ENCODE results near the gene SMIM45.

Gene SMIM45

DNA sequence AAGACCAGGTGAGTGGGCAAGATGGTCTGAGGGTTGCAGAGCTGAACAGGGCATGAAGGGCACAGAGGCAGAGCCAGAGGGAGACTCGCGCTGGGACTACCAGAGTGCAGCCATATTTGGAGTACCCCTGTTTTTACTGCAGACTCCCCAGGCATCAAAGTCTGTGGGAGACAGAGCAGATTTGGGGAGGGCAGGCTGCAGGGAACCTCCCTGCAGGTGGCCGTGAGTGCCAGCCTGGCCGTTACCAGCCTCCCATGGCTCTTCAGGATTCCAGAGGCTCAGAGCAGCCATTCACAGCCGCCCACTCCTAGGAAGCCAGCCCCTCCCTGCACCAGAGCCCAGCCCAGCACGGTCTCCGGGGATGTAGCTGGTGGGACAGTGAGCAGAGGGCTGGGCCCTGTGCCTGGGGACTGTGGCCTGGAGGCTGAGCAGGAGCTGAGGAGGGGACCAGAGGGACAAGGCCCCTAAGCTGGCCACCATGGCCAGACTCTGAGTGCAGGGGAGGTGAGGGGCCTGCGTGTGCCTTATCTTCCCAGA is 17.2 kb downstream of the SMIM45 start, which contains the start of gene SEPTIN3:
Gene SEPTIN3 (plus strand): TSS at position 334 of the 537 bp plus-strand sequence. CDS start 2,050 bp downstream, outside the sequence.
- DNase-seq (ENCODE audit: low read depth in 2 of 2) = no peak

DNA sequence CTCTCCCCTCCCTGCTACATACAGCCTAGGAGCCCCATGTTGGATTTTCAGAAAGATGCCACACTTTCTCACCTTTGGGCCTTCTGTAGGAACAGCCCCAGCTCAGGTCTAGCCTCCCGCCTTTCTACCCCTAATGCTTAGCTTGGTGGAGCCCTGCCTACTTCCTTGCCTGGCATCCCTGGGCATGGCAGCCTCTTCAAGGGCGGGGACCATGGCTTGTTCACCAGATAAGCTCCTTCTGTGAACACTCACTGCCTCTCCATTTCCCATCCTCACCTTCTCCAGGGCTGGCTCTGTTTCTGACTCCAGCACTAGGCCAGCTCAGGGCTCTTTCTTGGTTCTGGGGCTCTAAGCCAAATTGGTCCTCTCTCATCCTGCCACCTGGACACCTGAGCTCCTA is 18.7 kb downstream of the SMIM45 start:
- DNase-seq (ENCODE audit: low read depth in 2 of 2) = no peak

- no peak for DNase-seq (ENCODE audit: low read depth in 2 of 2)
Measured at GRCh38 chr22:41971431-41971830, 19.5 kb downstream of the SMIM45 start.

- no peak for DNase-seq (ENCODE audit: low read depth in 2 of 2)
Measured at GRCh38 chr22:41974691-41975290, 22.8 kb downstream of the SMIM45 start.

- DNase-seq (ENCODE audit: low read depth in 2 of 2) = no peak
Measured at GRCh38 chr22:41975299-41976069, 23.5 kb downstream of the SMIM45 start.

- DNase-seq (ENCODE audit: low read depth in 2 of 2) = peak; percentile 24 to 38
Measured at GRCh38 chr22:41976070-41976901, 24.3 kb downstream of the SMIM45 start.

- DNase-seq (ENCODE audit: low read depth in 2 of 2) = no peak
Measured at GRCh38 chr22:41976961-41977566, 25.1 kb downstream of the SMIM45 start.

- DNase-seq (ENCODE audit: low read depth in 2 of 2) = no peak
Measured at GRCh38 chr22:41978732-41979131, 26.8 kb downstream of the SMIM45 start.

DNA sequence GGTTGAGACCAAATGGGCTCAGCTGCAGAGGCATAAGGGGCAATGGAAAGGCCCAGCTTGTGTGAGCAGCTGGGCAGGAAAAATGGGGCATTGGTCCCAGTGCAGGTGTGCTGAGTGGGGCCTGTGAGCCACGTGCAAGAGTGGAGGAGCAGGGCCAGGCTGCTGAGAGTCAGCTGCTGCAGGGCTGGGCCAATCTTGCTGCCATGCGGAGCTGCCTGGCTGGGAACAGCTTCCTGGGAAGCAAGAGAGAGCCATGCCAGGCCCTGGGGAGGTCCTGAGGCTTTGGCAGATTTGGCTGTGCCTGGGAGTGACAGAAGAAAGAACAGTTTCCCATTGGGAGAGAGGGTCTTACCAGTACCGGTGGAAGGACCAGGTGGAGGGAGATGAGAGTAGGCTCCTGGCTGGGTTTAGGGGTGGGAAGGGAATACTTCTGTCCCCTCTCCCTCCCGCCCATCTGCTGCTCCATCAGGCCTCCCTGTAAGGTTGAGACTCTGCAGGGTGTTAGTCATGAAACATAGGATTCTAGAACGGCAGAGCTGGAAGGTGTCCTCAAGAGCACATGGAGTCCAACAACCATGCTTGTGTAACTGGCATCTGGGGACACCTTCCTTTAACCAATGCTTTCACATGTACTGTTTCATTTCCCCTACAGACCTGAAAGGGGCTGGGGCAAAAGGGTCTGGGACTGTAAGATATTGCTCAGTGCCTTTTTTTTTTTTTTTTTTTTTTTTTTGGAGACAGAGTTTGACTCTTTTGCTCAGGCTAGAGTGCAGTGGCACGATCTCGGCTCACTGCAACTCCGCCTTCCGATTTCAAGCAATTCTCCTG is 27.7 kb downstream of the SMIM45 start:
- no peak for DNase-seq (ENCODE audit: low read depth in 2 of 2)

- DNase-seq (ENCODE audit: low read depth in 2 of 2) = no peak
Measured at GRCh38 chr22:41982865-41983264, 30.9 kb downstream of the SMIM45 start.

- DNase-seq (ENCODE audit: low read depth in 2 of 2) = no peak
Measured at GRCh38 chr22:41983513-41984405, 31.8 kb downstream of the SMIM45 start.

- no peak for DNase-seq (ENCODE audit: low read depth in 2 of 2)
Measured at GRCh38 chr22:41987276-41987675, 35.3 kb downstream of the SMIM45 start.

- DNase-seq (ENCODE audit: low read depth in 2 of 2) = no peak
Measured at GRCh38 chr22:41989246-41989645, 37.3 kb downstream of the SMIM45 start.

DNA sequence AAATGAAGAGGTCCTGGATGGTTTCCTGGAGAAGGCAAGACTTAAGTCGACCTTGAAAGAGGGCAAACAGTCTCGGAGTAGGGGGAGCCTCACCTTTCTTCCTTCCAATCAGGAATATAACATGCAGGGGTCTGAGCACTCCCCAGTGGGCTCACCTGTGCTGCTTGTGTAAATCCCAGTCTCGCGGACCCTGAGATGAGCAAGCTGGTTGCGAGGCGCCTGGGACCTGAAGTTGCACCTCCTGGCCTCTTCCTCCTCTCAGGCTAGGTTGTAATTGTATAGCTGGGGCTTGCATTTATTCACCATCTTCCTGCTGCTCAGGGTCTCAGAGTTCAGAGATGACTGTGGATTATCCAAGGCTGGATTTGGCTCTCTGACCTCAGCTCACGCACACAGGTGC is 39.2 kb downstream of the SMIM45 start:
- DNase-seq (ENCODE audit: low read depth in 2 of 2) = no peak

DNA sequence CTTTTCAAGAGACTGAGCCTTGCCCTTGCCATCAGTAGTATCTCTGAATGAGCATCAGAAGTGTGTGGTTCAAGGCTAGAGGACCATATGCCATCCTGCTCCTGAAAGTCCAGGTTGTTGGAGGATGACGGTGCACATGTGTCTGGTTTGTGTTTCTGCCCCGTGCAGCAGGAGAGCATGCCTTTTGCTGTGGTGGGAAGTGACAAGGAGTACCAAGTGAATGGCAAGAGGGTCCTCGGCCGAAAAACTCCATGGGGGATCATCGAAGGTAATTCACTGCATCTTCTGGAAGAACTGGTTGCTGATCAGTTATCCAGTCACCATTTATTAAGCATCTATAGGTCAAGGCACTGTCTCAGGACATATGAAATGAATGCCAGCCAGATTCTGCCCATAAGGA is 40.5 kb downstream of the SMIM45 start:
- no peak for DNase-seq (ENCODE audit: low read depth in 2 of 2)

GRCh38 chr22:41995211-41995610 is 43.3 kb downstream of the SMIM45 start:
- no peak for DNase-seq (ENCODE audit: low read depth in 2 of 2)

DNA sequence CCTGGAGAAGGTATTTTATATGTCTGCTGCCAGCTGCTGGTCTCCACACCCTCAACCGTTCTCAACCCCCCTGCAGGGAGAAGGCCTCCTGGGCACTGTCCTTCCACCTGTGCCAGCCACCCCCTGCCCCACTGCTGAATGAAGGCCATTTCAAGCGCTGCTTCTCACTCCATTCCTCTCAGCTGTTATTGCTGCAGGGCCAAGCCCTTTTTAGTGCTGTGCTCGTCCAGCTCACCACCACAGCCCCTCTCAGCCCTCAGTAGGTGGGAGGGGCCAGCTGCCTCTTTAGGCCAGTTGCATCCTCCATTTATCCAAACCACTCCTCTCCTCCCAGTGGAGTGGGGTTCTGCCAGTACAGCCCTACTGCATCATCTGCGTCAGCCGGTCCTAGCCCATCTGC is 44.9 kb downstream of the SMIM45 start:
- no peak for DNase-seq (ENCODE audit: low read depth in 2 of 2)

DNA sequence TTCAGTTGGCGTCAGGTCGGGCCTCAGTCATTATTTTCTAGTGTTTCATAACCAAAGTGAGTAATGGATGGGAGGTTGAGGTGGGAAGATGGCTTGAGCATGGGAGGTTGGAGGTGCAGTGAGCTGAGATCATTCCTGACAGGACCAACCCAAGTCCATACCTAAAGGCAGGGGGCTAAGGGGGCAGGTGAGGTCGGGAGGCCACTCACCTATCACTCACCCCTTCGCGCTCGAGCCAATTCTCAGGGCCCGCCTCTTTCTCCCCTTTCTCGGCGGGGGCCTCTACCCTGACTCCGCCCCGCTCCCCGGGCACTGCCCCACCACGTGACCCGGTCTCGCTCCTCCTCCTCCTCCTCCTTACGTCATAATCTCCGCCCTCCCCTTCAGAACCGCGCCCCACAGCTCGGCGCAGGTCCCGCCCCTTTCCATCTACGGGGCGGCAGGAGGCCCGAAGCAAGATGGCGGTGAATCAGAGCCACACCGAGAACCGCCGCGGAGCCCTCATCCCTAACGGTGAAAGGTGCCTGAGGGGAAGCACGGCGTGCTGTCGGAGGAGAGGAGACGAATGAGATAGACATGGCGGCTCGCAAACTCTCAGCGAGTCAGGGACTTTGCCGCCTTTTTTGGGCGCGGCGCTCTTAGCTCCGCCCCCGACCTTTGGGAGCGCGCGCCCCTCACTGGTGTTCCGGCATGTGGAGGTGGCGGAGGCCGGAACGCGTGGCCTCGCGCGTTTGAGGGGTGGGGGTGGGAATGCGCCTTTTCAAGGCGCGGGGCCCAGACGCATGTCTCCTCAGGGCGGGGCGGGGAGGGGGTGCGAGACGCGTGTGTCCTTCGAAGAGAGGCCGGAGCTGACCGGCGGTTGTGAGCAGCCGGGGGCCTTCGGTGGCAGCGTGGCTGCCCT is 46.7 kb downstream of the SMIM45 start, which contains the start of gene WBP2NL:
Gene WBP2NL (plus strand): TSS at position 428 of the 901 bp plus-strand sequence. CDS start 31 bp downstream, at position 459.
- DNase-seq (ENCODE audit: low read depth in 2 of 2) = peak; percentile 73 to 83

DNA sequence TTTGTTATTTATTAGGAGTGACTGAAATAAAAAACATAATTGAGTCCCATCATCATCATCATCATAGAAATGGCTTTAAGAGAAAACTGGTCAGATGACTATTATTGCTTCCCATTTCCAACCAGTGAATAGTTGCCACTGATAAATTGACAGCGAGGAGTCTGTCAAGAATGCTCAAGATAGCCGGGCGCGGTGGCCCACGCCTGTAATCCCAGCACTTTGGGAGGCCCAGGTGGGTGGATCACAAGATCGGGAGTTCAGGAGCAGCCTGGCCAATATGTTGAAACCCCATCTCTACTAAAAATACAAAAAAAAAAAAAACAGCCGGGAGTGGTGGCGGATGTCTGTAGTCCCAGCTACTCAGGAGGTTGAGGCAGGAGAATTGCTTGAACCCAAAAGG is 48.5 kb downstream of the SMIM45 start:
- no peak for DNase-seq (ENCODE audit: low read depth in 2 of 2)
